GM12878 (cell line): ENCODE measurements around the gene NACAD.
"Not testable (repeated sequence)": the region's sequence is repeated elsewhere in the genome, so short reads cannot be mapped to it uniquely, and the experiment has no call there.

ENCODE experiments used
- ATF3 ChIP-seq: IDR thresholded peaks from 2 replicates; pipeline ENCODE4 v1.6.1; 2011; ENCODE audit warnings: low read depth, mild to moderate bottlenecking, low read length, moderate library complexity, borderline replicate concordance; ENCODE audit errors: extremely low read depth
- CBX3 ChIP-seq: fragments of 200-600 bp; sonication (generic); IDR thresholded peaks from 2 replicates; pipeline ENCODE4 v1.6.1; 2016; ENCODE audit warnings: low read depth, borderline replicate concordance
- CREB1 ChIP-seq: IDR thresholded peaks from 2 replicates; pipeline ENCODE4 v1.6.1; 2012; ENCODE audit warnings: low read depth, mild to moderate bottlenecking, inconsistent platforms
- EZH2 ChIP-seq: IDR thresholded peaks from 2 replicates; pipeline ENCODE4 v1.6.1; 2012; ENCODE audit warnings: low read depth, mild to moderate bottlenecking, control low read depth, inconsistent platforms, low read length, borderline replicate concordance; ENCODE audit not compliant: control insufficient read depth
- MYC ChIP-seq: IDR thresholded peaks from 2 replicates; pipeline ENCODE4 v1.6.1; 2011; ENCODE audit warnings: mild to moderate bottlenecking, low read length, moderate library complexity, inconsistent platforms; ENCODE audit not compliant: insufficient read depth, insufficient replicate concordance, insufficient read length, severe bottlenecking
- NKRF ChIP-seq: fragments of 450-650 bp; conservative IDR thresholded peaks from 2 replicates; pipeline ENCODE4 v1.6.1; 2017; ENCODE audit warnings: mild to moderate bottlenecking, moderate library complexity
- POLR2A ChIP-seq: IDR thresholded peaks from 2 replicates; pipeline ENCODE4 v1.6.1; 2011; ENCODE audit warnings: low read depth, mild to moderate bottlenecking, low read length
- TF ChIP-seq, protein P1 (sequence below), 3 experiments: IDR thresholded peaks in 2 of 3; conservative IDR thresholded peaks in 1 of 3; 2 replicates each; pipeline ENCODE4 v1.5.1; 2011; ENCODE audit warnings: low read depth in 3 of 3, low read length in 3 of 3, mild to moderate bottlenecking in 3 of 3, control low read depth in 2 of 3, moderate library complexity in 2 of 3, inconsistent platforms in 1 of 3, mixed read lengths in 1 of 3; ENCODE audit not compliant: control insufficient read depth in 2 of 3, insufficient read depth in 1 of 3; ENCODE audit errors: extremely low read depth in 1 of 3
- TF ChIP-seq, protein P2 (sequence below): fragments of 450-650 bp; IDR thresholded peaks from 2 replicates; pipeline ENCODE4 v1.6.1; 2018; ENCODE audit warnings: borderline replicate concordance, mild to moderate bottlenecking; ENCODE audit not compliant: partially characterized antibody

GRCh38 chr7:45114257-45114656 lies 25.5 kb upstream of the NACAD start:
- not testable (repeated sequence) for TF ChIP-seq MYC, POLR2A, CBX3, CREB1, ATF3, EZH2, NKRF
- TF ChIP-seq, protein P1, sequence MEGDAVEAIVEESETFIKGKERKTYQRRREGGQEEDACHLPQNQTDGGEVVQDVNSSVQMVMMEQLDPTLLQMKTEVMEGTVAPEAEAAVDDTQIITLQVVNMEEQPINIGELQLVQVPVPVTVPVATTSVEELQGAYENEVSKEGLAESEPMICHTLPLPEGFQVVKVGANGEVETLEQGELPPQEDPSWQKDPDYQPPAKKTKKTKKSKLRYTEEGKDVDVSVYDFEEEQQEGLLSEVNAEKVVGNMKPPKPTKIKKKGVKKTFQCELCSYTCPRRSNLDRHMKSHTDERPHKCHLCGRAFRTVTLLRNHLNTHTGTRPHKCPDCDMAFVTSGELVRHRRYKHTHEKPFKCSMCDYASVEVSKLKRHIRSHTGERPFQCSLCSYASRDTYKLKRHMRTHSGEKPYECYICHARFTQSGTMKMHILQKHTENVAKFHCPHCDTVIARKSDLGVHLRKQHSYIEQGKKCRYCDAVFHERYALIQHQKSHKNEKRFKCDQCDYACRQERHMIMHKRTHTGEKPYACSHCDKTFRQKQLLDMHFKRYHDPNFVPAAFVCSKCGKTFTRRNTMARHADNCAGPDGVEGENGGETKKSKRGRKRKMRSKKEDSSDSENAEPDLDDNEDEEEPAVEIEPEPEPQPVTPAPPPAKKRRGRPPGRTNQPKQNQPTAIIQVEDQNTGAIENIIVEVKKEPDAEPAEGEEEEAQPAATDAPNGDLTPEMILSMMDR (IDR thresholded peaks at IDR 0.05 in 2 of 3, conservative IDR thresholded peaks at IDR 0.05 in 1 of 3; ENCODE audit: control insufficient read depth in 2 of 3, extremely low read depth in 1 of 3, insufficient read depth in 1 of 3, low read depth in 3 of 3, low read length in 3 of 3): not testable (repeated sequence)
- TF ChIP-seq, protein P2, sequence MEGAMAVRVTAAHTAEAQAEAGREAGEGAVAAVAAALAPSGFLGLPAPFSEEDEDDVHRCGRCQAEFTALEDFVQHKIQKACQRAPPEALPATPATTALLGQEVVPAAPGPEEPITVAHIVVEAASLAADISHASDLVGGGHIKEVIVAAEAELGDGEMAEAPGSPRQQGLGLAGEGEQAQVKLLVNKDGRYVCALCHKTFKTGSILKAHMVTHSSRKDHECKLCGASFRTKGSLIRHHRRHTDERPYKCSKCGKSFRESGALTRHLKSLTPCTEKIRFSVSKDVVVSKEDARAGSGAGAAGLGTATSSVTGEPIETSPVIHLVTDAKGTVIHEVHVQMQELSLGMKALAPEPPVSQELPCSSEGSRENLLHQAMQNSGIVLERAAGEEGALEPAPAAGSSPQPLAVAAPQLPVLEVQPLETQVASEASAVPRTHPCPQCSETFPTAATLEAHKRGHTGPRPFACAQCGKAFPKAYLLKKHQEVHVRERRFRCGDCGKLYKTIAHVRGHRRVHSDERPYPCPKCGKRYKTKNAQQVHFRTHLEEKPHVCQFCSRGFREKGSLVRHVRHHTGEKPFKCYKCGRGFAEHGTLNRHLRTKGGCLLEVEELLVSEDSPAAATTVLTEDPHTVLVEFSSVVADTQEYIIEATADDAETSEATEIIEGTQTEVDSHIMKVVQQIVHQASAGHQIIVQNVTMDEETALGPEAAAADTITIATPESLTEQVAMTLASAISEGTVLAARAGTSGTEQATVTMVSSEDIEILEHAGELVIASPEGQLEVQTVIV: not testable (repeated sequence)
